Astrocyte (in vitro differentiated cells and primary cell): ENCODE measurements around the gene TMIGD2.

Experiments used
- EZH2 ChIP-seq: IDR thresholded peaks from 2 replicates; pipeline ENCODE4 v1.6.1; 2012; ENCODE audit warnings: mild to moderate bottlenecking, low read length, inconsistent platforms; ENCODE audit not compliant: insufficient read depth
- TF ChIP-seq, protein P1 (sequence below): IDR thresholded peaks from 2 replicates; pipeline ENCODE4 v1.5.1; 2011; ENCODE audit warnings: low read depth, mild to moderate bottlenecking, inconsistent platforms, low read length, moderate library complexity; ENCODE audit not compliant: insufficient read depth

DNA sequence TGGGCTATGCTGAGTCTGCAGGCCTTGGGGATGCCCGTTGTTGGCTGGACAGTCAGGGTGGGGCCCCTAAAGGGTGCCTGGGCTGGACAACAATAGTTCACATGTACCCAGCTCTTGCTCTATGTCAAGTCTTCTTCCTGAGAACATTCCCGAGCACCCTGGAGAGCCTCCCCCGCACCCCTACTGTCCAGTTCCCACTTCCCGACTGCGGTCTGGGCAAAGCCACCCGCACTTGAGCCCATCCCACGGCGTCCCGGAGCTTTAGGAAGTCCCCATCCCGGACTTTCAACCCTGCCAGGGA is 40.1 kb upstream of the TMIGD2 start:
- no peak for TF ChIP-seq EZH2
- TF ChIP-seq, protein P1, sequence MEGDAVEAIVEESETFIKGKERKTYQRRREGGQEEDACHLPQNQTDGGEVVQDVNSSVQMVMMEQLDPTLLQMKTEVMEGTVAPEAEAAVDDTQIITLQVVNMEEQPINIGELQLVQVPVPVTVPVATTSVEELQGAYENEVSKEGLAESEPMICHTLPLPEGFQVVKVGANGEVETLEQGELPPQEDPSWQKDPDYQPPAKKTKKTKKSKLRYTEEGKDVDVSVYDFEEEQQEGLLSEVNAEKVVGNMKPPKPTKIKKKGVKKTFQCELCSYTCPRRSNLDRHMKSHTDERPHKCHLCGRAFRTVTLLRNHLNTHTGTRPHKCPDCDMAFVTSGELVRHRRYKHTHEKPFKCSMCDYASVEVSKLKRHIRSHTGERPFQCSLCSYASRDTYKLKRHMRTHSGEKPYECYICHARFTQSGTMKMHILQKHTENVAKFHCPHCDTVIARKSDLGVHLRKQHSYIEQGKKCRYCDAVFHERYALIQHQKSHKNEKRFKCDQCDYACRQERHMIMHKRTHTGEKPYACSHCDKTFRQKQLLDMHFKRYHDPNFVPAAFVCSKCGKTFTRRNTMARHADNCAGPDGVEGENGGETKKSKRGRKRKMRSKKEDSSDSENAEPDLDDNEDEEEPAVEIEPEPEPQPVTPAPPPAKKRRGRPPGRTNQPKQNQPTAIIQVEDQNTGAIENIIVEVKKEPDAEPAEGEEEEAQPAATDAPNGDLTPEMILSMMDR, result no peak
